DND-41 (cell line): ENCODE data around the gene NTMT1.

Source experiments
- EZH2 ChIP-seq: IDR thresholded peaks from 3 replicates; pipeline ENCODE4 v1.6.1; 2012; ENCODE audit warnings: borderline replicate concordance, low read depth, mild to moderate bottlenecking, moderate library complexity, low read length, inconsistent platforms; ENCODE audit not compliant: severe bottlenecking
- TF ChIP-seq, protein P1 (sequence below): IDR thresholded peaks from 2 replicates; pipeline ENCODE4 v1.5.1; 2012; ENCODE audit warnings: borderline replicate concordance, low read length, moderate library complexity, mild to moderate bottlenecking; ENCODE audit not compliant: poor library complexity, severe bottlenecking; ENCODE audit errors: extremely low read depth

DNA sequence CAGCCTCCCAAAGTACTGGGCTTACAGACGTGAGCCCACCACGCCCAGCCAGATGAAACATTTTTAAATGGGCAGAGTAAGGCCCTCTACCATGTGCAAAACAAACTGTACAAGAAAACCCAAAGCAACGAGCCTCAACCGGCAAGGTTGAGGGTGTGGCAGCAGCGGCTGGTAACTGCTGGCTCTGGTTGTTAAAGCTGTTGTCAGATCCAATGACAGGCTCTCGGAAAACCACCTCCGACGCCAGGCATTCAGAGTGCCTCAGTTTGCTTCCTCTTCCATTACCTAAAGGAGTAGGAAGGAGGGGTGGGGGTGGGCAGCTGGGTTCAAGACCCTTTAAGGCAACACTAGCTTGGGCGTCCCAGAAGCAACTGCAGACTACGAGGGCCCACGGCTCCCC lies 18.4 kb downstream of the NTMT1 start:
- TF ChIP-seq, protein P1, sequence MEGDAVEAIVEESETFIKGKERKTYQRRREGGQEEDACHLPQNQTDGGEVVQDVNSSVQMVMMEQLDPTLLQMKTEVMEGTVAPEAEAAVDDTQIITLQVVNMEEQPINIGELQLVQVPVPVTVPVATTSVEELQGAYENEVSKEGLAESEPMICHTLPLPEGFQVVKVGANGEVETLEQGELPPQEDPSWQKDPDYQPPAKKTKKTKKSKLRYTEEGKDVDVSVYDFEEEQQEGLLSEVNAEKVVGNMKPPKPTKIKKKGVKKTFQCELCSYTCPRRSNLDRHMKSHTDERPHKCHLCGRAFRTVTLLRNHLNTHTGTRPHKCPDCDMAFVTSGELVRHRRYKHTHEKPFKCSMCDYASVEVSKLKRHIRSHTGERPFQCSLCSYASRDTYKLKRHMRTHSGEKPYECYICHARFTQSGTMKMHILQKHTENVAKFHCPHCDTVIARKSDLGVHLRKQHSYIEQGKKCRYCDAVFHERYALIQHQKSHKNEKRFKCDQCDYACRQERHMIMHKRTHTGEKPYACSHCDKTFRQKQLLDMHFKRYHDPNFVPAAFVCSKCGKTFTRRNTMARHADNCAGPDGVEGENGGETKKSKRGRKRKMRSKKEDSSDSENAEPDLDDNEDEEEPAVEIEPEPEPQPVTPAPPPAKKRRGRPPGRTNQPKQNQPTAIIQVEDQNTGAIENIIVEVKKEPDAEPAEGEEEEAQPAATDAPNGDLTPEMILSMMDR, result no peak
- TF ChIP-seq EZH2, result no peak
